Right lobe of liver (tissue), 4 donors: ENCODE results near the gene BANK1.

Experiments
- CTCF ChIP-seq, 4 donors: fragments of 200-600 bp in 3 of 4; fragments of 450-650 bp in 1 of 4; IDR thresholded peaks; one replicate each; pipeline versions ENCODE4 v1.5.1 to v1.8.0; 2016 to 2022; ENCODE audit warnings: antibody characterized with exemption in 4 of 4, mild to moderate bottlenecking in 2 of 4
- POLR2A ChIP-seq: fragments of 450-650 bp; IDR thresholded peaks from one replicate; pipeline ENCODE4 v1.6.1; 2017; ENCODE audit warnings: antibody characterized with exemption, mild to moderate bottlenecking
- donor health status: DM: no; HTN: no; CAD: no.
- donor health status: DM: no; HTN: no; CAD: no.
- donor health status: DM: no; HTN: yes; CAD: no.

- no peak for TF ChIP-seq CTCF (IDR thresholded peaks at IDR 0.05)
- TF ChIP-seq POLR2A = no peak
These were observed 169.9 kb downstream of the BANK1 start for GRCh38 chr4:101960431-101960830.
